GM23338 (cell line): ENCODE measurements around the gene FADD. TPM values are rescaled to one million over a fixed set of nuclear protein-coding genes. Genes with fewer than 3 reads are reported as not detected.

Experiments used
- ATAC-seq: fragments of 200-7000 bp; cut with Tn5 transposase; 3 replicates; pipeline ENCODE4 v1.9.1; 2020
- DNase-seq: peaks from one replicate; pipeline ENCODE4 v3.0.0-alpha.2; 2015; ENCODE audit warnings: low spot score
- H2AFZ ChIP-seq: fragments of 200-600 bp; sonication (generic); 2 replicates; pipeline ENCODE4 v1.8.0; 2016; ENCODE audit warnings: antibody characterized with exemption, mild to moderate bottlenecking, moderate library complexity
- H3F3A ChIP-seq: fragments of 200-600 bp; sonication (generic); replicated peaks from 2 replicates; pipeline ENCODE4 v1.8.0; 2017; ENCODE audit warnings: antibody characterized with exemption, mixed run types, low read depth
- H3K27ac ChIP-seq: fragments of 200-600 bp; sonication (generic); 2 replicates; pipeline ENCODE4 v1.6.1; 2016; ENCODE audit warnings: low read depth
- H3K27me3 ChIP-seq: fragments of 200-600 bp; sonication (generic); 2 replicates; pipeline ENCODE4 v1.8.0; 2016; ENCODE audit warnings: mild to moderate bottlenecking, mixed run types, moderate library complexity; ENCODE audit not compliant: insufficient read depth
- H3K36me3 ChIP-seq: fragments of 200-600 bp; sonication (generic); 2 replicates; pipeline ENCODE4 v1.8.0; 2016; ENCODE audit warnings: mild to moderate bottlenecking; ENCODE audit not compliant: insufficient read depth
- H3K4me1 ChIP-seq: fragments of 200-600 bp; sonication (generic); 2 replicates; pipeline ENCODE4 v1.8.0; 2016; ENCODE audit warnings: mild to moderate bottlenecking, moderate library complexity; ENCODE audit not compliant: insufficient read depth
- H3K4me2 ChIP-seq: fragments of 200-600 bp; sonication (generic); 2 replicates; pipeline ENCODE4 v1.7.1; 2017; ENCODE audit warnings: mixed run types
- H3K4me3 ChIP-seq: fragments of 200-600 bp; sonication (generic); 2 replicates; pipeline ENCODE4 v1.6.1; 2016; ENCODE audit warnings: mixed run types
- H3K79me2 ChIP-seq: fragments of 200-600 bp; sonication (generic); replicated peaks from 2 replicates; pipeline ENCODE4 v1.8.0; 2017; ENCODE audit warnings: mild to moderate bottlenecking; ENCODE audit not compliant: insufficient read depth
- H3K9me2 ChIP-seq: fragments of 200-600 bp; sonication (generic); 2 replicates; pipeline ENCODE4 v1.8.0; 2017; ENCODE audit not compliant: insufficient read depth
- H4K20me1 ChIP-seq: fragments of 200-600 bp; sonication (generic); replicated peaks from 2 replicates; pipeline ENCODE4 v1.8.0; 2017; ENCODE audit warnings: mild to moderate bottlenecking; ENCODE audit not compliant: insufficient read depth
- H3K27ac Mint-ChIP-seq: 2 replicates; pipeline ENCODE4 v1.8.0; 2020; ENCODE audit warnings: inconsistent platforms, mild to moderate bottlenecking, moderate library complexity, mixed read lengths
- H3K27me3 Mint-ChIP-seq: 3 replicates; pipeline ENCODE4 v1.8.0; 2022; ENCODE audit warnings: low read depth, mild to moderate bottlenecking, moderate library complexity, mixed read lengths, inconsistent platforms; ENCODE audit not compliant: insufficient read depth, poor library complexity
- H3K36me3 Mint-ChIP-seq: 3 replicates; pipeline ENCODE4 v1.8.0; 2021; ENCODE audit warnings: low read depth, mild to moderate bottlenecking, inconsistent platforms, moderate library complexity, mixed read lengths
- H3K4me1 Mint-ChIP-seq: 3 replicates; pipeline ENCODE4 v1.8.0; 2020; ENCODE audit warnings: mild to moderate bottlenecking, inconsistent platforms, mixed read lengths
- H3K4me3 Mint-ChIP-seq: 3 replicates; pipeline ENCODE4 v1.8.0; 2021; ENCODE audit warnings: moderate library complexity, mild to moderate bottlenecking, inconsistent platforms, mixed read lengths
- H3K9me3 Mint-ChIP-seq: 3 replicates; pipeline ENCODE4 v1.8.0; 2020; ENCODE audit warnings: moderate library complexity, mild to moderate bottlenecking, inconsistent platforms, mixed read lengths
- CREB1 ChIP-seq: fragments of 250-450 bp; sonication (Bioruptor Pico); IDR thresholded peaks from 2 replicates; pipeline ENCODE4 v1.5.0; 2020; ENCODE audit warnings: low read depth, mild to moderate bottlenecking, moderate library complexity
- ETS1 ChIP-seq: IDR thresholded peaks from 2 replicates; pipeline ENCODE4 v1.6.1; 2016; ENCODE audit warnings: antibody characterized with exemption
- EZH2 ChIP-seq: fragments of 200-600 bp; sonication (generic); IDR thresholded peaks from one replicate; pipeline ENCODE4 v1.8.0; 2017; ENCODE audit warnings: antibody characterized with exemption, mild to moderate bottlenecking, low read depth; ENCODE audit not compliant: unreplicated experiment
- EZH2phosphoT487 ChIP-seq: fragments of 200-600 bp; sonication (generic); IDR thresholded peaks from one replicate; pipeline ENCODE4 v1.8.1; 2018; ENCODE audit warnings: antibody characterized with exemption; ENCODE audit not compliant: unreplicated experiment
- JUNB ChIP-seq: IDR thresholded peaks from one replicate; pipeline ENCODE4 v1.6.1; 2016; ENCODE audit warnings: antibody characterized with exemption; ENCODE audit not compliant: unreplicated experiment
- NANOG ChIP-seq: IDR thresholded peaks from 2 replicates; pipeline ENCODE4 v1.6.1; 2016; ENCODE audit warnings: antibody characterized with exemption, borderline replicate concordance
- POLR2AphosphoS5 ChIP-seq: IDR thresholded peaks from 2 replicates; pipeline ENCODE4 v1.6.1; 2016; ENCODE audit warnings: antibody characterized with exemption, low read depth
- REST ChIP-seq: IDR thresholded peaks from one replicate; pipeline ENCODE4 v1.6.1; 2018; ENCODE audit warnings: antibody characterized with exemption; ENCODE audit not compliant: unreplicated experiment
- STAT1 ChIP-seq: IDR thresholded peaks from one replicate; pipeline ENCODE4 v1.6.1; 2016; ENCODE audit warnings: antibody characterized with exemption; ENCODE audit not compliant: unreplicated experiment
- ZNF114 ChIP-seq: fragments of 250-450 bp; sonication (Bioruptor Pico); IDR thresholded peaks from 2 replicates; pipeline ENCODE4 v1.5.0; 2020; ENCODE audit warnings: mild to moderate bottlenecking, moderate library complexity
- ZNF331 ChIP-seq: fragments of 250-450 bp; sonication (Bioruptor Pico); IDR thresholded peaks from 2 replicates; pipeline ENCODE4 v1.5.0; 2020; ENCODE audit warnings: low read depth, mild to moderate bottlenecking, moderate library complexity
- polyA plus RNA-seq: library from polyadenylated mRNA; unstranded; fragments of >200 nt; fragmentation: Nextera tagmentation; extraction: Ambion mirVana; gene quantifications from 2 replicates; pipeline ENCODE4 v1.2.1, GENCODE V29; 2016
- total RNA-seq: library from RNA; depleted of rRNA; stranded (reverse); fragments of >200 nt; shearing (Covaris generic); gene quantifications from 2 replicates; pipeline ENCODE4 v1.2.3, GENCODE V29; 2014
- TF ChIP-seq, protein P1 (sequence below): fragments of 250-450 bp; sonication (Bioruptor Pico); IDR thresholded peaks from 2 replicates; pipeline ENCODE4 v1.5.0; 2020; ENCODE audit warnings: mild to moderate bottlenecking, moderate library complexity
- TF ChIP-seq, protein P2 (sequence below), 2 experiments: fragments of 200-600 bp in 1 of 2; sonication (generic) in 1 of 2; conservative IDR thresholded peaks; 2 replicates each; pipeline versions ENCODE4 v1.5.1 to v1.6.1; 2016 to 2017; ENCODE audit warnings: antibody characterized with exemption in 2 of 2, low read depth in 2 of 2, mild to moderate bottlenecking in 2 of 2, moderate library complexity in 1 of 2

The FADD gene
- total and polyA plus RNA-seq, 2 experiments from 2014 or later, result 19.7 to 65.8 TPM

GRCh38 chr11:70184396-70184795, 18.7 kb upstream of the FADD start:
- Mint-ChIP-seq H3K4me3 (no peak overlapping the region), H3K4me1 (no peaks in the 10 kb centered on the region), H3K27ac (no peak overlapping the region), H3K27me3 (peaks cover 13% of the 10 kb centered on the region), H3K36me3 (no peaks in the 10 kb centered on the region), H3K9me3 (no peaks in the 10 kb centered on the region)
- no peak for ATAC-seq
- no peaks in the 10 kb centered on the region for H3K79me2 ChIP-seq
- no peak overlapping the region for H3K27ac ChIP-seq
- H3K4me3 ChIP-seq, result no peak overlapping the region
- H2AFZ ChIP-seq, result no peak overlapping the region
- H3K36me3 ChIP-seq, result no peaks in the 10 kb centered on the region
- H3F3A ChIP-seq, result no peaks in the 10 kb centered on the region
- H4K20me1 ChIP-seq, result no peaks in the 10 kb centered on the region
- TF ChIP-seq STAT1 (no peak), POLR2AphosphoS5 (no peak), EZH2 (no peak), JUNB (no peak), CREB1 (CRISPR knock-in tag) (no peak), EZH2phosphoT487 (no peak), ZNF114 (no peak), REST (no peak), NANOG (no peak), ETS1 (no peak), ZNF331 (no peak)
- TF ChIP-seq, protein P1, sequence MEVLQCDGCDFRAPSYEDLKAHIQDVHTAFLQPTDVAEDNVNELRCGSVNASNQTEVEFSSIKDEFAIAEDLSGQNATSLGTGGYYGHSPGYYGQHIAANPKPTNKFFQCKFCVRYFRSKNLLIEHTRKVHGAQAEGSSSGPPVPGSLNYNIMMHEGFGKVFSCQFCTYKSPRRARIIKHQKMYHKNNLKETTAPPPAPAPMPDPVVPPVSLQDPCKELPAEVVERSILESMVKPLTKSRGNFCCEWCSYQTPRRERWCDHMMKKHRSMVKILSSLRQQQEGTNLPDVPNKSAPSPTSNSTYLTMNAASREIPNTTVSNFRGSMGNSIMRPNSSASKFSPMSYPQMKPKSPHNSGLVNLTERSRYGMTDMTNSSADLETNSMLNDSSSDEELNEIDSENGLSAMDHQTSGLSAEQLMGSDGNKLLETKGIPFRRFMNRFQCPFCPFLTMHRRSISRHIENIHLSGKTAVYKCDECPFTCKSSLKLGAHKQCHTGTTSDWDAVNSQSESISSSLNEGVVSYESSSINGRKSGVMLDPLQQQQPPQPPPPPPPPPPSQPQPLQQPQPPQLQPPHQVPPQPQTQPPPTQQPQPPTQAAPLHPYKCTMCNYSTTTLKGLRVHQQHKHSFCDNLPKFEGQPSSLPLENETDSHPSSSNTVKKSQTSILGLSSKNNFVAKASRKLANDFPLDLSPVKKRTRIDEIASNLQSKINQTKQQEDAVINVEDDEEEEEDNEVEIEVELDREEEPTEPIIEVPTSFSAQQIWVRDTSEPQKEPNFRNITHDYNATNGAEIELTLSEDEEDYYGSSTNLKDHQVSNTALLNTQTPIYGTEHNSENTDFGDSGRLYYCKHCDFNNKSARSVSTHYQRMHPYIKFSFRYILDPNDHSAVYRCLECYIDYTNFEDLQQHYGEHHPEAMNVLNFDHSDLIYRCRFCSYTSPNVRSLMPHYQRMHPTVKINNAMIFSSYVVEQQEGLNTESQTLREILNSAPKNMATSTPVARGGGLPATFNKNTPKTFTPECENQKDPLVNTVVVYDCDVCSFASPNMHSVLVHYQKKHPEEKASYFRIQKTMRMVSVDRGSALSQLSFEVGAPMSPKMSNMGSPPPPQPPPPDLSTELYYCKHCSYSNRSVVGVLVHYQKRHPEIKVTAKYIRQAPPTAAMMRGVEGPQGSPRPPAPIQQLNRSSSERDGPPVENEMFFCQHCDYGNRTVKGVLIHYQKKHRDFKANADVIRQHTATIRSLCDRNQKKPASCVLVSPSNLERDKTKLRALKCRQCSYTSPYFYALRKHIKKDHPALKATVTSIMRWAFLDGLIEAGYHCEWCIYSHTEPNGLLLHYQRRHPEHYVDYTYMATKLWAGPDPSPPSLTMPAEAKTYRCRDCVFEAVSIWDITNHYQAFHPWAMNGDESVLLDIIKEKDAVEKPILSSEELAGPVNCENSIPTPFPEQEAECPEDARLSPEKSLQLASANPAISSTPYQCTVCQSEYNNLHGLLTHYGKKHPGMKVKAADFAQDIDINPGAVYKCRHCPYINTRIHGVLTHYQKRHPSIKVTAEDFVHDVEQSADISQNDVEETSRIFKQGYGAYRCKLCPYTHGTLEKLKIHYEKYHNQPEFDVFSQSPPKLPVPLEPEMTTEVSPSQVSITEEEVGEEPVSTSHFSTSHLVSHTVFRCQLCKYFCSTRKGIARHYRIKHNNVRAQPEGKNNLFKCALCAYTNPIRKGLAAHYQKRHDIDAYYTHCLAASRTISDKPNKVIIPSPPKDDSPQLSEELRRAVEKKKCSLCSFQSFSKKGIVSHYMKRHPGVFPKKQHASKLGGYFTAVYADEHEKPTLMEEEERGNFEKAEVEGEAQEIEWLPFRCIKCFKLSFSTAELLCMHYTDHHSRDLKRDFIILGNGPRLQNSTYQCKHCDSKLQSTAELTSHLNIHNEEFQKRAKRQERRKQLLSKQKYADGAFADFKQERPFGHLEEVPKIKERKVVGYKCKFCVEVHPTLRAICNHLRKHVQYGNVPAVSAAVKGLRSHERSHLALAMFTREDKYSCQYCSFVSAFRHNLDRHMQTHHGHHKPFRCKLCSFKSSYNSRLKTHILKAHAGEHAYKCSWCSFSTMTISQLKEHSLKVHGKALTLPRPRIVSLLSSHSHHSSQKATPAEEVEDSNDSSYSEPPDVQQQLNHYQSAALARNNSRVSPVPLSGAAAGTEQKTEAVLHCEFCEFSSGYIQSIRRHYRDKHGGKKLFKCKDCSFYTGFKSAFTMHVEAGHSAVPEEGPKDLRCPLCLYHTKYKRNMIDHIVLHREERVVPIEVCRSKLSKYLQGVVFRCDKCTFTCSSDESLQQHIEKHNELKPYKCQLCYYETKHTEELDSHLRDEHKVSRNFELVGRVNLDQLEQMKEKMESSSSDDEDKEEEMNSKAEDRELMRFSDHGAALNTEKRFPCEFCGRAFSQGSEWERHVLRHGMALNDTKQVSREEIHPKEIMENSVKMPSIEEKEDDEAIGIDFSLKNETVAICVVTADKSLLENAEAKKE (CRISPR knock-in tag), result no peak
- TF ChIP-seq, protein P2, sequence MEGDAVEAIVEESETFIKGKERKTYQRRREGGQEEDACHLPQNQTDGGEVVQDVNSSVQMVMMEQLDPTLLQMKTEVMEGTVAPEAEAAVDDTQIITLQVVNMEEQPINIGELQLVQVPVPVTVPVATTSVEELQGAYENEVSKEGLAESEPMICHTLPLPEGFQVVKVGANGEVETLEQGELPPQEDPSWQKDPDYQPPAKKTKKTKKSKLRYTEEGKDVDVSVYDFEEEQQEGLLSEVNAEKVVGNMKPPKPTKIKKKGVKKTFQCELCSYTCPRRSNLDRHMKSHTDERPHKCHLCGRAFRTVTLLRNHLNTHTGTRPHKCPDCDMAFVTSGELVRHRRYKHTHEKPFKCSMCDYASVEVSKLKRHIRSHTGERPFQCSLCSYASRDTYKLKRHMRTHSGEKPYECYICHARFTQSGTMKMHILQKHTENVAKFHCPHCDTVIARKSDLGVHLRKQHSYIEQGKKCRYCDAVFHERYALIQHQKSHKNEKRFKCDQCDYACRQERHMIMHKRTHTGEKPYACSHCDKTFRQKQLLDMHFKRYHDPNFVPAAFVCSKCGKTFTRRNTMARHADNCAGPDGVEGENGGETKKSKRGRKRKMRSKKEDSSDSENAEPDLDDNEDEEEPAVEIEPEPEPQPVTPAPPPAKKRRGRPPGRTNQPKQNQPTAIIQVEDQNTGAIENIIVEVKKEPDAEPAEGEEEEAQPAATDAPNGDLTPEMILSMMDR (conservative IDR thresholded peaks at IDR 0.05; ENCODE audit: low read depth in 2 of 2), result no peak
- no peaks in the 10 kb centered on the region for H3K27me3 ChIP-seq
- H3K4me1 ChIP-seq, result no peaks in the 10 kb centered on the region
- H3K4me2 ChIP-seq, result no peak overlapping the region
- DNase-seq, result no peak
- no peaks in the 10 kb centered on the region for H3K9me2 ChIP-seq
